Superior temporal gyrus (tissue), 1 donor: ENCODE measurements around the gene TBL1X.
"Not testable (repeated sequence)": the region's sequence is repeated elsewhere in the genome, so short reads cannot be mapped to it uniquely, and the experiment has no call there.

Experiments used
- DNase-seq: peaks from one replicate; pipeline ENCODE4 v3.0.0-alpha.2; 2016; ENCODE audit errors: extremely low spot score

Gene TBL1X

GRCh38 chrX:9535101-9535500, 70.2 kb downstream of the TBL1X start:
- DNase-seq, result no peak

GRCh38 chrX:9536156-9536555, 71.3 kb downstream of the TBL1X start:
- not testable (repeated sequence) for DNase-seq

- no peak for DNase-seq
Observed at GRCh38 chrX:9537781-9538180, 72.9 kb downstream of the TBL1X start.

GRCh38 chrX:9538544-9539045, 73.7 kb downstream of the TBL1X start:
- no peak for DNase-seq

GRCh38 chrX:9539605-9540387, 74.9 kb downstream of the TBL1X start:
- no peak for DNase-seq

GRCh38 chrX:9542106-9542760, 77.4 kb downstream of the TBL1X start:
- no peak for DNase-seq

- DNase-seq, result no peak
Observed at GRCh38 chrX:9542761-9543111, 77.9 kb downstream of the TBL1X start.

GRCh38 chrX:9555354-9555753, 90.5 kb downstream of the TBL1X start:
- no peak for DNase-seq

- DNase-seq, result no peak
Observed at GRCh38 chrX:9557091-9557490, 92.2 kb downstream of the TBL1X start.

- DNase-seq, result no peak
Observed at GRCh38 chrX:9557521-9557920, 92.7 kb downstream of the TBL1X start.

GRCh38 chrX:9558615-9559014, 93.8 kb downstream of the TBL1X start:
- DNase-seq, result no peak

- peak; percentile 39 for DNase-seq
Observed at GRCh38 chrX:9560219-9560618, 95.4 kb downstream of the TBL1X start.

- DNase-seq, result no peak
Observed at GRCh38 chrX:9561199-9561598, 96.3 kb downstream of the TBL1X start.

GRCh38 chrX:9562851-9563250, 98.0 kb downstream of the TBL1X start:
- no peak for DNase-seq

- peak; percentile 71 for DNase-seq
Observed at GRCh38 chrX:9566150-9566621, 101.3 kb downstream of the TBL1X start.

GRCh38 chrX:9569876-9570301, 105.0 kb downstream of the TBL1X start:
- DNase-seq, result no peak

GRCh38 chrX:9573282-9574106, 108.6 kb downstream of the TBL1X start:
- no peak for DNase-seq

- DNase-seq, result no peak
Observed at GRCh38 chrX:9576059-9576458, 111.2 kb downstream of the TBL1X start.

- DNase-seq, result no peak
Observed at GRCh38 chrX:9577555-9577954, 112.7 kb downstream of the TBL1X start.

GRCh38 chrX:9578083-9578779, 113.4 kb downstream of the TBL1X start:
- DNase-seq, result peak; percentile 45

GRCh38 chrX:9581771-9582385, 117.0 kb downstream of the TBL1X start:
- no peak for DNase-seq
